Inflammatory macrophage treated with lipopolysaccharide for 1 hour (primary cell): ENCODE measurements around the gene OR52E1.

Experiments
- DNase-seq, 2 donors: peaks; one replicate each; pipeline ENCODE4 v3.0.0-alpha.2; 2020 to 2022

OR52E1 gene

GRCh38 chr11:5118893-5119292 is 49.5 kb downstream of the OR52E1 start:
- no peak for DNase-seq
